GM19452 (cell line): ENCODE measurements around the gene KDM4F.

Source experiments
- ATAC-seq: cut with Tn5 transposase; IDR thresholded peaks from one replicate; pipeline ENCODE4 v1.9.1; 2021; ENCODE audit not compliant: unreplicated experiment

Gene KDM4F

DNA sequence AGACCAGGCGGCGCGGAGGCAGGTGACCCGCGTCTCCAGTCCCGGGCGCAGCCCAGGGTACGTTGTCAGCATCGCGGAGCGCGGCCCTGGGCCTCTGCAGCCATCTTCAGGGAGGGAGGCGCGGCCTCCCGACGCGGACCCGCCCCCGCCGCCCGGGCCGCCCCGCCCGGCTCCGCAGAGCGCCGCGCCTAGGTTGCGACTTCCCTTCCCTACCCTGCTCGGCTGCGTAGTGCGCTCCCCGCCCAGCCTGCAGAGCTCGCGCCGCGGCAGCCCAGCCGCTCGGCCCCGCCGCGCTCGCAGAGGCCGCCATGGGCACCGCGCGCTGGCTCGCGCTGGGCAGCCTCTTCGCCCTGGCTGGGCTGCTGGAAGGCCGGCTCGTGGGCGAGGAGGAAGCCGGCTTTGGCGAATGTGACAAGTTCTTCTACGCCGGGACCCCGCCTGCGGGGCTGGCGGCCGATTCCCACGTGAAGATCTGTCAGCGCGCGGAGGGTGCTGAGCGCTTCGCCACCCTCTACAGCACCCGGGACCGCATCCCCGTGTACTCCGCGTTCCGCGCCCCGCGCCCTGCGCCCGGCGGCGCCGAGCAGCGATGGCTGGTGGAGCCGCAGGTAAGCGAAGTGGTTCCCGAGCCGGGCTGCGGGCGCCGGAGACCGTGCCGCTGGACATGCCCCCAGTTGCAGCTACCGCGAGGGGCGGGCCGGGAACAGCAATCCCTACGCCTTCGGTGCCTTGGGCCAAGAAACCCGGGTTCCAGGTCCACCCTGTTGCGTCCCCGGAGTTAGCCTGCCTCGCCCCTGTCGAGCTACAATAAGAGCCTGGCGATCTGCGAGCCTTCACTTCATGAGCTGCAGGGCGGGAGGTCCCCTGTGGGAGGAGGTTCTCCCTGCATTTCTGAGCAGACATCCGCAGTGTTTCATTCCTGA, 40.7 kb downstream of the KDM4F start, which contains the start of gene ENDOD1:
Gene ENDOD1 (plus strand): TSS at position 227 of the 923 bp plus-strand sequence. CDS start 82 bp downstream, at position 309.
- ATAC-seq: peak; percentile 79

DNA sequence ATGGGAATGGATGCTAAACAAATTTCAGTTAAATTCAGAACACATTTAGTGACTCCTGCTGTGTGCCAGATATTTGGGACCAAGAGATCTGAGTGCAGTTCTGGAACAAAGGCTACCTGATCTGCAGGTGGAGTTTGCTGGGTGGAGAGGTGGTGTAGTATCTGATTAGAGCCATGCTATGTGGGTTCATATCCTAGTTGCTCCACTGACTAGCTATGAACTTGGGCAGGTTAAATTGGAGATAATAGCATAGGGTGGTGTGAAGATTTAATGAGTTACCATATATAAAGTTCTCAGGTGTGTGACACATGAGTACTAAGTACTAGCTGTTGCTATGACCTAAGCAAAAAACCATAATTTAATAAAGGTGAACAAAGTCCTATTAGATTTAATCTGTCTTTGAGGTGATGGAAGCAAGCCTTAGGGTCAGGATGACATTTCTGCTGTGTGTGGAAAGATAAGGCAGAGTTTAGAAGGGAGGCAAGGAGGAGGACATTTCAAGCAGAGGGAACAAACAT, 42.5 kb downstream of the KDM4F start:
- no peak for ATAC-seq

DNA sequence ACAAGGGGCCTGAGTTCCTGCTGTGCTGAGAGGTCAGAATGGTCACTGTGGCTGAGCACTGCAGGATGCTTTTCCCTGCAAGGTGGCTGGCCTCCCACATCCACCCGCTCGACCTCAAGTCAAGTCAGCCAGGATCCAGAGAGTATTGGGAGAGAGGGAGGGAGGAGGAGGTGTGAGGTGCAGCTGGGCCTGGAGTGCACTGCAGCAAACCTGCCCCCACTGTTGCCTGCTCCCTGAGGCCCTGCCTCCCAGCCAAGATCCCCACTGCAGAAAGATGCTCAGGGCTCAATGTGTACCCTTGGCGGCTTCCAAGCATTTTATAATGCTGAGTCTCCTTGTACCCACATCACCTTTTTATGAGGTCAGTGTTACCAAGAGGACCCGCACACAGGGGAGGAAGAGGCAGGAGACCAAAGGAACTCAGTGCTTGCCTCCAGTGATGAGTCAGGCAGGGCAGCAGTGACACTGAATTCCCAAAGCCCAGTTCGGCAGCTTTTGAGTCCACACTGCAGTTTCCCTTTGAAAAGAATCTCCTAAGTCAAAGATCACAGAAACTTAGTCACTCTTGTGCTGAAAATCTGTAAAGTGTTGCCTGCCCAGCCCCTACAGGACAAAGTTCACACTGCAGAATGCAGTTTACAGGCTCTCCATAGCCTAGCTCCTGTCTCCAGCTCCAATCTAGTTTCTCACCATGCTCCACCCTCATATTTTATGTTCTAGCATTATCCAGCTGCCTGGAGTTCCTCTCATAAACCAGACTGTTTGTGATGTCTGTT, 43.5 kb downstream of the KDM4F start:
- ATAC-seq: no peak

DNA sequence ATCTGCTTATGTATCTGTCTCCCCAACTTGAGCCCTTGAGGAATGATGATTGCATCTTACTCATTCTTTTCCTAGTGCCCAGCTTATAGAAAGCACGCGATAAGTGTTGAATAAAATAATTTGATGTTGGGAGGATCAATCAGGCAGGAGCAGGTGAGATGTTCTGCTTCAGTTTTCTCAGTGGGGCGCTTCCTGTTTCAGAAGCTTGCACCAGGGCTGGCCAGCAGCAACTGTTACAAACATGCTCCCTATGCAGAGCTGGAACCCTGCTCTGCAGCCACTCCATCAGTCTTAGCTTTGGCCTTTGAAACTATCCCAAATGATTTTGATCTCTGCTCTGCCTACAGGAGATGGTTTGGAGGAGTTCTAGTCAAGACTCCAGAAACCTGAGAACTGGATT, 44.3 kb downstream of the KDM4F start:
- no peak for ATAC-seq

DNA sequence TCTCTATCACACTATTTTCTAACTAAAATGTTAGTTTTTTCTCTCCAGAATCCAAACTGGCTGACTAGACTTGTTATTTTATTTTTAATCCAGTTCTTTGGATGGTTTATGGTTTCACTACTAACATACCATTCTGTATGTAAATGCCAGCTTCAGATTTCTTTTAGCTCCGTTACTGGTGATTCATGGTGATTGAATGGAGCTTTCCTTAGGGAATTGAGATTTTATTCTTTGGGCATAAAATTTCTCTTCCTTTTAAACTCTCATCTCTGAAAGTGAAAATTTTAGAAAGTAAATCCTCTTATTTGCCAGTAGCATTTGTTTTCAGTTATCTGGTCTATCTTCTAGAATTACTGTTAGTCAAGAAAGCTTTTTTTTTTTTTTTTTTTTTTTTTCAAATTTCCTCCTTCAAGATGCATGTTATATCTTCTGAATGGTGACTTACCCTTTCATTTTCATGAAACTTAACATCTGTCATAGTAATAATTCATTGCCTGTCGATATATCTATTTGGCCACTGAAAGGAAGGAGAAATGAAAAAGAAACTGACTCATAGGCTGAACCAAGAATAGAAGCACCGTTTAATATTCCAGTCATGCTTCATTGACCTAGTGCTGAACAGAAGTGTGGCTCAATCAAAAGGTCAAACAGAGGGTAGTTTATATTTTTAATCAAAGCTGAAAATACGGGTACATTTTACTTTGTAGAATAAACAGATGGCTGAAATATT, 46.8 kb downstream of the KDM4F start:
- ATAC-seq: peak; percentile 81

DNA sequence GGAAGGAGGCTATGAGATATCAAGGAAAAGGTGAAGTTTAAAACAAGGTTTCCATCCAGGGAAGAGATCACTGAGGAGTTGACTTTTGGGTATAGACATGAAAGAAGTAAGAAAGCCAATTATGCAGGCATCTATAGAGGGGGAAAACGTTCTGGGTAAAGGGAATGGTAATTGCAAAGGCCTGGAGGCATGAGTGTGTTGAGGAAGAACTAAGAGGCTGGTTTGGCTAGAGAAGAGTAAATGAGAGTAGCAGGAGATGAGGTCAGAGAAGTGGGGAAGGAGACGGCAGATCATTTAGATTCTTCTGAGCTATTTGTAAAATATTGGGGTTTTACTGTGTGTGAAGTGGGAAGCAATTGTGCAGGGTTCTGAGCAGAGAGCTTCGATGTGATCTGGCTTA, 48.0 kb downstream of the KDM4F start:
- ATAC-seq: no peak

DNA sequence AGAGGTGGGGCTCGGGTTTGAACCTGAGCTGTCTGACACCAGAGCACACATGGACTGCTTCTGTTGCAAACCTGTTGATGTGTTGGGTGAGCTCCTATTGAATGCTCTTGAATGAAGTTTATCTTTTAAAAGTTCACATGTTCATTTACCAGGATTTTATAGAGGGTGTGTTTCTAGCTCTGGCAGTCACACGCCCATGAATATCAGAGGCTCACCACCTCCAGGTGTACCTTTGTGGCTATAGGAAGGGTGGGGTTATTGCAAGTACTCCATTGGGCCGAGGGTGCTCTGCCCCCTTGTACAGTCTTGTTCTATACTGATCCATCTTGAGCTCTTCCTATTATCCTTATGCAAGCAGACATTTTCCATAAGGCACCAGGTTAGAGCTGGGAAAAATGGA, 49.6 kb downstream of the KDM4F start:
- ATAC-seq: no peak

DNA sequence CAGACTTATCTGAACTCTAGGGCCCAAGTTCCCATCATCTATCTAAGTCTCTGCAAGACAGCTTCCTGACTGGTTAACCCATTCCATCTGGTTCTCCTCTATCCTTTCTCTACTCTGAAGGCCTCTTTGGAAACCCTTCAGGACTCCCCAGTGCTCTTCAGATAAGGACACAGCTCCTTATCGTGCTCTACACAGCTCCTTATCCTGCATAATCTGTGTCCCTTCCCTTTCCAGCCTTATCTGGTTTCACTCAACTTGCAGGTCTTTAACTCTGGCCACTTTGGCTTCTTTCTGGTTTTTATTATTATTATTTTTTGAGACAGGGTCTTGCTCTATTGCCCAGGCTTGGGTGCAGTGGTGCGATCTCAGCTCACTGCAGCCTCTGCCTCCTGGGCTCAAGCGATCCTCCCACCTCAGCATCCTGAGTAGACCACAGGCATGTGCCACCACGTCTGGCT, 51.0 kb downstream of the KDM4F start:
- no peak for ATAC-seq
